ENCODE data around the gene OR9A4. TPM values are rescaled to one million over a fixed set of nuclear protein-coding genes. Genes with fewer than 3 reads are reported as not detected.
A peak's percentile ranks its signal among the peaks of the same experiment; 100 is the strongest.

OR9A4 gene
- polyA plus RNA-seq, 3 donors = 0.28 TPM; not detected in 2

- Histone ChIP-seq H3K9me3 (replicated peaks in 1 of 2; ENCODE audit: control insufficient read depth in 1 of 2, insufficient read depth in 1 of 2, low read length in 2 of 2) (peaks cover 3 to 21% of the 10 kb centered on the region in 2 donors), H4K20me1 (ENCODE audit: insufficient read depth, low read length) (no peaks in the 10 kb centered on the region), H3K9ac (ENCODE audit: insufficient read depth, low read length, poor library complexity, severe bottlenecking) (peak overlapping the region; percentile 63), H3K4me3 (replicated peaks in 1 of 3; ENCODE audit: low read depth in 2 of 3, low read length in 3 of 3) (peak overlapping the region; percentile 4 to 61 (median 19)), H3K4me1 (ENCODE audit: control insufficient read depth in 1 of 2, insufficient read depth in 2 of 2, low read length in 2 of 2) (peaks cover 58 to 74% of the 10 kb centered on the region in 2 donors), H3K36me3 (replicated peaks in 1 of 2; ENCODE audit: control insufficient read depth in 1 of 2, insufficient read depth in 2 of 2, low read length in 2 of 2) (peaks cover 0 to 15% of the 10 kb centered on the region in 2 donors), H3K4me2 (replicated peaks; ENCODE audit: extremely low read depth, low read length, poor library complexity, severe bottlenecking) (peak overlapping the region; percentile 52), H3K27ac (ENCODE audit: low read depth in 1 of 2, low read length in 2 of 2) (peak overlapping the region; percentile 38 to 89), H3K27me3 (ENCODE audit: control insufficient read depth in 2 of 2, insufficient read depth in 2 of 2, low read length in 2 of 2) (no peaks in the 10 kb centered on the region), H3K79me2 (ENCODE audit: insufficient read depth, low read length) (peaks cover 61% of the 10 kb centered on the region), H2AFZ (ENCODE audit: insufficient read depth, low read depth, low read length, poor library complexity, severe bottlenecking) (no peak overlapping the region)
- Mint-ChIP-seq H3K27me3 (ENCODE audit: low read depth in 3 of 3) (no peaks in the 10 kb centered on the region), H3K4me1 (peaks cover 64% of the 10 kb centered on the region), H3K36me3 (peaks cover 25 to 34% of the 10 kb centered on the region in 2 donors), H3K4me3 (peak overlapping the region; percentile 45 to 71), H3K27ac (peak overlapping the region; percentile 96 to 99 (median 98)), H3K9me3 (peaks cover 13 to 25% (median 21%) of the 10 kb centered on the region in 7 donors)
- peak; percentile 93 to 99 (median 99) for DNase-seq
- TF ChIP-seq, protein P1, sequence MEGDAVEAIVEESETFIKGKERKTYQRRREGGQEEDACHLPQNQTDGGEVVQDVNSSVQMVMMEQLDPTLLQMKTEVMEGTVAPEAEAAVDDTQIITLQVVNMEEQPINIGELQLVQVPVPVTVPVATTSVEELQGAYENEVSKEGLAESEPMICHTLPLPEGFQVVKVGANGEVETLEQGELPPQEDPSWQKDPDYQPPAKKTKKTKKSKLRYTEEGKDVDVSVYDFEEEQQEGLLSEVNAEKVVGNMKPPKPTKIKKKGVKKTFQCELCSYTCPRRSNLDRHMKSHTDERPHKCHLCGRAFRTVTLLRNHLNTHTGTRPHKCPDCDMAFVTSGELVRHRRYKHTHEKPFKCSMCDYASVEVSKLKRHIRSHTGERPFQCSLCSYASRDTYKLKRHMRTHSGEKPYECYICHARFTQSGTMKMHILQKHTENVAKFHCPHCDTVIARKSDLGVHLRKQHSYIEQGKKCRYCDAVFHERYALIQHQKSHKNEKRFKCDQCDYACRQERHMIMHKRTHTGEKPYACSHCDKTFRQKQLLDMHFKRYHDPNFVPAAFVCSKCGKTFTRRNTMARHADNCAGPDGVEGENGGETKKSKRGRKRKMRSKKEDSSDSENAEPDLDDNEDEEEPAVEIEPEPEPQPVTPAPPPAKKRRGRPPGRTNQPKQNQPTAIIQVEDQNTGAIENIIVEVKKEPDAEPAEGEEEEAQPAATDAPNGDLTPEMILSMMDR (IDR thresholded peaks at IDR 0.05) = no peak
- WGBS (ENCODE audit: insufficient coverage) = no CpG with 5 or more reads among the region's 3 CpGs
- intact Hi-C loops (cut with micrococcal nuclease) = loop anchor here in 1 of 2 donors (5.0 to 10.0 kb wide), 2 partner anchors 58 to 291 kb away; no protein-coding TSS in a partner anchor
Measured at GRCh38 chr7:141945356-141945755, 29.2 kb downstream of the OR9A4 start.

DNA sequence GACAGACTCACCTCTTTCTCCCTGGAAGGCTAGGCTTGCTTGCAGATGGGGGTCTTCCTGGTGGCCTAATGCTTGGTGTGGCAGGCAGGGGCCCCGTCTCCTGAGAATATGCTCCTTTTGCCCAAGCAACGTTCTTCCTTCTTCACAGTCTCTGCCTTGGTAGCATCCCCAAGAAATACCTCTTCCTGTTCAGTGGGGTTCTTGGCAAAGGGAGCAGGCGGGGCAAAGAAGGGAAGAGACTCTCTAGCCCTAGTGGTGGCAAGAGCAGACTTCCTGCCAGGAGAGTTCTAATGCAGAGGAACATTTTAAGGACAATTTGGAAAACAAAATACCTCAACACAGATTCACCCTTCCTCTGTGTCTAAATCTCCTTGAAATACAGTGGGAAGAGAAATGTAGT is 30.6 kb downstream of the OR9A4 start, which contains the start of gene CLEC5A:
Gene CLEC5A (minus strand): TSS at position 179 of the 400 bp plus-strand sequence. CDS start 682 bp downstream, outside the sequence.
- Mint-ChIP-seq H3K9me3 (peaks cover 0 to 12% (median 7%) of the 10 kb centered on the region in 7 donors), H3K4me1 (peaks cover 78% of the 10 kb centered on the region), H3K36me3 (peaks cover 13 to 20% of the 10 kb centered on the region in 2 donors), H3K4me3 (peak within 1 kb of the TSS; percentile 61 to 78), H3K27ac (peak within 1 kb of the TSS; percentile 96 to 99 (median 98)), H3K27me3 (ENCODE audit: low read depth in 3 of 3) (no peaks in the 10 kb centered on the region)
- H3K4me3 ChIP-seq (replicated peaks in 1 of 3; ENCODE audit: low read depth in 2 of 3, low read length in 3 of 3) = peak within 1 kb of the TSS; percentile 3 to 61 (median 17)
- H3K27ac ChIP-seq (ENCODE audit: low read depth in 1 of 2, low read length in 2 of 2) = peak within 1 kb of the TSS; percentile 61 to 89
- peaks cover 72 to 88% of the 10 kb centered on the region in 2 donors for H3K4me1 ChIP-seq (ENCODE audit: control insufficient read depth in 1 of 2, insufficient read depth in 2 of 2, low read length in 2 of 2)
- H4K20me1 ChIP-seq (ENCODE audit: insufficient read depth, low read length) = no peaks in the 10 kb centered on the region
- DNase-seq = peak in 2 of 3 donors; percentile 46 to 50
- peak within 1 kb of the TSS; percentile 23 for H2AFZ ChIP-seq (ENCODE audit: insufficient read depth, low read depth, low read length, poor library complexity, severe bottlenecking)
- H3K36me3 ChIP-seq (replicated peaks in 1 of 2; ENCODE audit: control insufficient read depth in 1 of 2, insufficient read depth in 2 of 2, low read length in 2 of 2) = peaks cover 0 to 6% of the 10 kb centered on the region in 2 donors
- intact Hi-C loops (cut with micrococcal nuclease) = loop anchor here in 1 of 2 donors (5.0 to 10.0 kb wide), 2 partner anchors 59 to 292 kb away; no protein-coding TSS in a partner anchor
- WGBS (ENCODE audit: insufficient coverage) = 0% methylated on average over 1 of the region's 3 CpGs
- peaks cover 0 to 7% of the 10 kb centered on the region in 2 donors for H3K9me3 ChIP-seq (replicated peaks in 1 of 2; ENCODE audit: control insufficient read depth in 1 of 2, insufficient read depth in 1 of 2, low read length in 2 of 2)
- H3K9ac ChIP-seq (ENCODE audit: insufficient read depth, low read length, poor library complexity, severe bottlenecking) = no peak within 1 kb of the TSS
- TF ChIP-seq, protein P1 (IDR thresholded peaks at IDR 0.05) = no peak
- no peaks in the 10 kb centered on the region for H3K27me3 ChIP-seq (ENCODE audit: control insufficient read depth in 2 of 2, insufficient read depth in 2 of 2, low read length in 2 of 2)
- H3K79me2 ChIP-seq (ENCODE audit: insufficient read depth, low read length) = peaks cover 47% of the 10 kb centered on the region
- H3K4me2 ChIP-seq (replicated peaks; ENCODE audit: extremely low read depth, low read length, poor library complexity, severe bottlenecking) = peak within 1 kb of the TSS; percentile 52
